Stimulated activated CD4-positive, alpha-beta T cell treated with anti-CD3 and anti-CD28 coated beads, Interleukin-2, amount 100 ng/mL, for 4 hours (primary cell): ENCODE results near the gene OSBPL1A.

Experiments used
- DNase-seq: peaks from one replicate; pipeline ENCODE4 v3.0.0-alpha.2; 2020; ENCODE audit warnings: low read depth

The OSBPL1A gene

GRCh38 chr18:24341361-24341760, 56.3 kb downstream of the OSBPL1A start:
- no peak for DNase-seq

- DNase-seq = no peak
These were observed 64.5 kb downstream of the OSBPL1A start for GRCh38 chr18:24333084-24333483.

- no peak for DNase-seq
These were observed 71.4 kb downstream of the OSBPL1A start for GRCh38 chr18:24326211-24326610.

- no peak for DNase-seq
These were observed 75.0 kb downstream of the OSBPL1A start for GRCh38 chr18:24322584-24323136.

GRCh38 chr18:24321071-24321470, 76.6 kb downstream of the OSBPL1A start:
- DNase-seq = no peak

- no peak for DNase-seq
These were observed 77.9 kb downstream of the OSBPL1A start for GRCh38 chr18:24319757-24320156.

- no peak for DNase-seq
These were observed 80.3 kb downstream of the OSBPL1A start for GRCh38 chr18:24317370-24317769.

GRCh38 chr18:24315170-24315569, 82.5 kb downstream of the OSBPL1A start:
- DNase-seq = no peak

- DNase-seq = no peak
These were observed 91.4 kb downstream of the OSBPL1A start for GRCh38 chr18:24306201-24306600.

- no peak for DNase-seq
These were observed 96.9 kb downstream of the OSBPL1A start for GRCh38 chr18:24300703-24301102.

- DNase-seq = no peak
These were observed 101.3 kb downstream of the OSBPL1A start for GRCh38 chr18:24296276-24296675.

GRCh38 chr18:24293254-24293653, 104.4 kb downstream of the OSBPL1A start:
- no peak for DNase-seq

GRCh38 chr18:24278591-24278990, 119.0 kb downstream of the OSBPL1A start:
- DNase-seq = no peak

- DNase-seq = no peak
These were observed 120.0 kb downstream of the OSBPL1A start for GRCh38 chr18:24277516-24278195.

- no peak for DNase-seq
These were observed 120.6 kb downstream of the OSBPL1A start for GRCh38 chr18:24276994-24277393.

GRCh38 chr18:24274837-24275236, 122.8 kb downstream of the OSBPL1A start:
- DNase-seq = no peak

- DNase-seq = no peak
These were observed 124.0 kb downstream of the OSBPL1A start for GRCh38 chr18:24273596-24273995.

- DNase-seq = no peak
These were observed 125.4 kb downstream of the OSBPL1A start for GRCh38 chr18:24272229-24272525.

GRCh38 chr18:24271381-24272228, 126.0 kb downstream of the OSBPL1A start:
- DNase-seq = no peak

- DNase-seq = no peak
These were observed 126.7 kb downstream of the OSBPL1A start for GRCh38 chr18:24270937-24271380.

GRCh38 chr18:24270358-24270936, 127.2 kb downstream of the OSBPL1A start:
- no peak for DNase-seq

GRCh38 chr18:24268784-24269550, 128.7 kb downstream of the OSBPL1A start:
- DNase-seq = no peak
